HPDE6-E6E7 (cell line): ENCODE measurements around the gene GNA14.
"Not testable (repeated sequence)": the region's sequence is repeated elsewhere in the genome, so short reads cannot be mapped to it uniquely, and the experiment has no call there.

Experiments
- DNase-seq: peaks from one replicate; pipeline ENCODE4 v3.0.0; 2011; ENCODE audit warnings: missing footprints; ENCODE audit errors: extremely low spot score

Gene GNA14

DNA sequence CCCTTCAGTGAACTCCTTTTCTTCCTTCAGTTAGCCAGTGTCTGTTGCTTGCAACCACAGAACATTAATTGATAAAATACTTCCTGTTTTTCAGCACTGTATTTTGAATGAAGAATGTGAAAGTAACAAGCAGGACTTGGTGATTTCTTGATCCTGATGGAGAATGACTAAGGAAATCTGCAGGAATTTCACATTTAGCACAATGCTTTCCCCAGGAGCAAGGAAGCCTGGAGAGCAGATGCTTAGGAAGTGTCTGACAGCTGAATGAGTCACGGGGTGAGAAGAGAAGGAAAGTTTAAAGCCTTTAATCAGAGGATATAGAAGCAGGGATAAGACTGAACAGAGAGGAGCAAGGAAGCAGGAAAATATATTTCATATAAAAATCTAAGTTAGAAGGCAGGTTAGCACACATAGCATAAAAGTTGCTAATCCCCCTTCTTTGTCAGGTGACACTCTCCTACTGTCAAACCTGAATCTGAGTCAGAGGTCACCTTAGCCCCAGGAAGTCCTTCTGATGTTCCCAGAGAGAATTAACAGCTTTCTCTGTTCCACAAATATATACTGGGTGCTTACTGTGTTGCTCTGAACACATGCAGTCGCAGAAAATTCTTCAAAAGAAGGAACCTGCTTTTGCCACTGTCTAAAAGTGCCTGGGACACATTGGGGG is 59.7 kb downstream of the GNA14 start:
- peak; percentile 52 for DNase-seq

DNA sequence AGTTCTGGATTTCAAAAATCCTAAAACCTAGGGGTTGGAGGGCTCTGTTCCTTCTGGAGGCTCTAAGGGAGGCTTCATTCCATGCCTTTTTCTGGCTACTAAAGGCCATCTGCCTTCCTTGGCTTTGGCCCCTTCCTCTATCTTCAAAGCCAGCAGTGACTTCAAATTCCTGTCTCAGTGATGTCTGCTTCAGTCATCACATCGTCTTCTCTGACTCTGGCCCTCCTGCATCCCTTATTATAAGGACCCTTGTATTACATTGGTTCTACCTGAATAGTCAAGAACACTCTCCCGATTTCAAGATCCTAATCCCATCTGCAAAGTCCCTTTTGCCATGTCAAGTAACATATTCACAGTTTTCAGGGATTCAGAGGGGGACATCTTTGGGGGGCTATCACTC is 60.3 kb downstream of the GNA14 start:
- no peak for DNase-seq

DNA sequence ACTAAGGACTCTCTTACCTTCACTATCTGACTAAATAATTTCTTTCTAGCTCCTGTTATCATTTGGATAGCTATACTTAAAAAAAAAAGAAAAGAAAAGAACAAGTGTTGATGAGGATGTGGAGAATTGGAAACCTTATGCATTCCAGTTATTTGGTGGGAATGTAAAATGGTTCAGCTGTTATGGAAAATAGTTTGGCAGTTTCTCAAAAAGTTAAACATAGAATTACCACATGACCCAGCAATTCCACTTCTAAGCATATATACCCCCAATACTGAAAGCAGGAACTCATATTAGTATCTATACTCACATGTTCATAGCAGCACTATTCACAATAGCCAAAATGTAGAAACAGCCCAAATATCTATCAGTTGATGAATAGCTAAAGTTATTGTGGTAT is 61.1 kb downstream of the GNA14 start:
- DNase-seq, result no peak

DNA sequence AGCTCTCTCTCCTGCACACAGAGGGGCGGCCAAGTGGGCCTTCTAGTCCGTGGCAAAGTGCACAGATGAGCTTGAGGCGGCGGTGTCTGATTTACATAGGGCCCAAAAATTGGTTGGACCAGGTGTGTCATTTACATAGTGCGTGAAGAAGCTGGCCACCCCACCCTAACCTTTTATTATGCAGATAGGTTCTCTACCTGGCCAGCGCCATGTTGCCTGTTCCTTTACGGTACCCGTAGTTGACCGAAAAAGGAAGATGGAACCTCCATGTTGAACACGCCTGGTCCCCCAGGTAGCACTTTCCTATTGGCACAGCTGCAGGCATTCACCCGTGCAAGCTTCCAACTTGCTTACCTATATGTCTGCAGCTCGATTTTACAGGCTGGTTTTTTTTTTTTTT is 61.5 kb downstream of the GNA14 start:
- DNase-seq, result no peak

DNA sequence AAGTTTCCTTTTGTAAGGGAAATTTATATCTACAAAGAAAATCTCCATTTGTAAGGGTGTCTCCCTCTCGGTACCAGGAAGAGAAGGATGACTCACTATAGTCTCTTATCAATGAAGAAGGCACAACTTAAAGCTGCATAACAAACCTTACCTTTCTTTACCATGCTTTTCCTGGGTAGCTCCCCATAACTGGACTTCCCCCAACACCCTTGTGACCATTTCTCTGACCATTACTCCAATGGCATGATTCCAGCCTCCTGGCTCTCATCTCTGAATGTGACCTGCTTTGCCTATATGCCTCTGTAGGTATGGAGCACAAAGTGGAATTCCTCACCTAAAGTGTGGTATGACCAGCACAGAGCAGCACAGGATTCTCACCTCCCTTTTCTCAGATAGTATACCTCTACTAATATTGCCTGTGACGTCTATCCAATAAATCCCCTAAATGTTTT is 62.8 kb downstream of the GNA14 start:
- no peak for DNase-seq

DNA sequence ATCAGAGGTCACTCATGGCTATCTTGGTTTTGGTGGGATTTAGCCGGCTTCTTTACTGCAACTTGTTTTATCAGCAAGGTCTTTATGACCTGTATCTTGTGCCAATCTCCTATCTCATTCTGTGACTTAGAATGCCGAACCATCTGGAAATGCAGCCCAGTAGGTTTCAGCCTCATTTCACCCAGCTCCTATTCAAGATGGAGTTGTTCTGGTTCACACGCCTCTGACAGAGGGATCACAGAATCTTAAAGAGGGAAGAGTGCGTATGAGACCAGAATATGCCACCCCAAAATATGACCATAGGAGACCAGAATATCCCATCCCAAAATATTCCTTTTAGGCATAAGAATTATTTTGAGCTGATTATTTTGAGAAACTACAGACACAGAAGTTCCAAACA is 63.2 kb downstream of the GNA14 start:
- not testable (repeated sequence) for DNase-seq

DNA sequence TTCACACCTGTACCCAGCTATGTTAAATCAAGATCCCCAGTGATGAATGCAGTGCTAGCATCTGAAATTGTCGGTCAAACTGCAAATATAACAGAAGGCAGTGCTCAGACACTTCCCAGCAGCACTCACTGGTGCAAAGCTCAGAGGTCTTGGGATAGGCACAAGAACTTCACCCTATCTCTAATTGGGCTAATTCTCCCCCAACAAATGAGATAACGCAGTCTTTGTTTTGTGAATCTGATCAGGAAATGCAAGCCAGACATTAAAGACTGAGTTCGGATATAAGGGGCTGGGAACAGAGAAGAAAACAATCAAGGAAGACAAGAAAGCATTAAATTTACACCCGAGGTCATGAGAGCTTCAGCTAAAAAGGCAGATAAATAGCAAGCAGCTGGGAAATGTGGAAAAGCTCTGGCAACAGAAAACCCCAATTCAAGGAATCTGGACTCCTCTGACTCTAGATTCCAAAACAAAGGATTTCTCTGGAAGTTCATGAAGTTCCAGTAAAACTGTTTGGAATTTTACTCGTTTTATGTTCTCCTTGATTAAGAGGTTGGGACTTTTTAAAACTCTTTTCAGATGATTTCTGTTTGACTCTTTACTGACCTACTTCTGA is 65.1 kb downstream of the GNA14 start:
- no peak for DNase-seq

DNA sequence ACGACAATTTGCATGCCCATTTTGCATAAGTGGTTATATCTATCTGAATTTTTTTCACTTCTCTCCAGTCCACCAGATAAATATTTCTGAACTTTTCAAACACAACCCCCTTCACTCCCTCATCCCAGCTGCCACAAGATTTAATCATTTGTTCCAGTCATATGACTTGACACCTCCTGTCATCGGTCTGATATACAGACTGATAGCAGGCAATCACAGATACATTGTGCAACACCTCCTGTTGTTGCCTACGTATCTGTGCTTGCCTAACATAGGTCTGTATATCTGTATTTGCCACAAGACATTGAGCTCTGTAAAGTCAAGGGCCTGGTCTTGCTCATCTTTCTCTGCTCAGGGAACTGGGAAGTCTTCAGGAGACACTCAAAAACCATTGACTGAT is 65.6 kb downstream of the GNA14 start:
- DNase-seq, result no peak

DNA sequence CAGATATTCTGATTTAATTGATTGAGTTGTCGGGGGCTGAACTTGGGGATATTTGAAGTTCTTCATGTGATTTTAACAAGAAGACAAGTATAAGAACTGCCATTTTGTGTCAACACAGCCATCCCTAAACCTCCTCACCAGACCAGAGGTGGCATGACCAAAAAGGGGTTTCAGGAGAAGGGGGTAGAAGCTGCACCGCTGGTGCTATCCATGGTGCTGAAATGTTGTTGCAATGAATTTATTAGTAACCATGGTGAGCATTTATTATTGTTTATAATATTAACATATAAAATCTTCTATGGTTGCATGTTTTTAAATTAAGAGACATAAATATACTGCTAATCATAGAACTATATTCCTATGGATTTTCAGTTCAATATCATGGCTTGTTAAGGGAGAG is 72.3 kb downstream of the GNA14 start:
- DNase-seq, result no peak

DNA sequence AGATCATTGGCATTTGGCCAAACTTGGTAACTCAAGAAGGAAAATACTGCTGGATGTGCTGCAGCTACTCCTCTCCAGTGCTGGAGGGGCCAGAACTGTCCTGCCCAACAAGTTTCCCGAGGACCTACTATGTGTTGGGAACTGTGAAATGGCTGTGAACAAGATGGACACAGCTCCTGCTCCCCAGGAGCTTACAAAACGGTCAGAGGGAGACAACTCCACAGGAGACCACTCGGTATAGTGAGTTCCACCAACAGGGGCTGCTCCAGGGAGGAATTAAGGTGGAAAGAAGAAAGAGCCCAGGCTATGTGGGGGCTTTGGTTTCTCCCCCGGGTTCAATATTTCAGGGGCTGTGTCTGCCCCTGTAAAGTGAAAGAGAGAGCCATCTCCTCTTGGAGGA is 78.8 kb downstream of the GNA14 start:
- DNase-seq, result no peak

DNA sequence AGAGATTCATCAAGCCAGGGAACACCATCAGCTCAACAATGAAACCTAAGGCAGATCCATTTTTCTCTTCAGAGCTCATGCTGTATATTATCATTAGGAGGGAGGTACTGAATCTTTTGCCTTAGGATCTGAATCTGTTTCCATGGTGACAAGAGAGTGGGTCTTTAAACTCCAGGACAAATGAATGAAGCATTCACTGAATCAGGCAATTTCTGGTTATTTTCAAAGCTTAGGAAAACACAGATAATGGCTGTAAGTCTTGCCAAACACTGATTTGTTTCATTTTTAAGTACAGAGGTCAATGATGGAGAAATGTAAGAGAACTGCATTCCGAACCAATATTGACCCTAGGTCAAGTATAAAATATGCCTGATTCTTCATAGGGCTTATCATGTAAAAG is 84.9 kb downstream of the GNA14 start:
- no peak for DNase-seq

DNA sequence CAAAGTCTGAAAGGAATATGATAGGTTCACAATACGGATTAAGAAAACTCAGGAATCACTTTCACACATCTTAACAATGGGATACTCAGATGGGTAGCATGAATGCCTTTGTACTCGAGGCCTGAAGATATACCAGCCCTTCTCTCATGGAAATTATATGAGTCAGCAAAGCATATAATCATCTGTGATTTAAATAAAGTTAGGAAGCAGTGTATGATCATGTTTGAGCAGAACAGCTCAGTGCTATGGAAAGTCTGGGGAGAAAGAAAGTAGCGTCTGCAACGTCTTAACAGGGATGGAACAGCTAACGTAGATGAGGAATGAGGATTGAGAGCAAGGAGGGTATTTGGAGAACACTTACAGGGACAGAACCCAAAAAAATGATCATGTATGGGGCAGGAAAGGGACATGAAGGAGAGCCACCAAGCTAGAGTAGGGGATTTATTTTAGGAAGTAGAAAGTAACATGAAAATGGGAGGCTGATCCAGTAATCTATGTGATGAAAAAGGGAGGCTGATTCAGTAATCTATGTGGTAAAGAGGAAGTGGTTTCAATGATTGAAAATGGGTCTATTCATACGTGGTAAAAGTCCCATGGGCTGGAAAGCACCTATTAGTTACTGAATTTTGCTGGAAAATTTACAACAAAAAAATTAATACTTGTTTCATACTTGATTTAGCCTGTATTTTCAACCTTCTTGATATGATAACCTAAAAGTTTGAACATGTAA is 85.9 kb downstream of the GNA14 start:
- DNase-seq, result no peak

DNA sequence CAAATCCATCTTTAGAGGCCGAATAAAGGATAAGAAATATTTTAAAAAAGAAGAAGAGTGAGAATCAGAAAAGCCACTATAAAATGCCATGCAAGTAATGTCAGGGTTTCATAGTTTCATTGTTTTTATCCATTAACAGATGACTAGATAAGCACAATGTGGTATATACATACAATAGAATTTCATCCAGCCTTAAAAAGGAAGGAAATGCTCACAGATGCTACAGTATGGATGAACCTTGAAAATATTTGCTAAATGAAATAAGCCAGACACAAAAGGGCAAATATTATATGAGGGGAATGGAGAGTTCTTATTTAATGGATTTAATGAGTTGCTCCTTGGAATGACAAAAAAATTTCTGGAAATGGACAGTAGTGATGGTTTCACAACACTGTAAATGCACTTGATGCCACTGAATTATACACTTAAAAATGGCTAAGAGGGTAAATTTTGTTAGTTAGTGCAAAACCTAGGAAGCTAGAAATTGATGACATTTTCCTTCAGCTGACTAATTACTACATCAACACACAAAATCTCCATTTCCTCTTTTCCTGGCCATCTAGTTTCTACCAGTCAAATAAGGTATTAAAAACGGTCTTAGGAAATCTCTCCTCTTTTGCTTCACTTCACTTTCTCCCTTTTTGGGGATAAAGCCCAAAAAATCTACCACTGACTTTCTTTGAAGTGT is 86.6 kb downstream of the GNA14 start:
- no peak for DNase-seq

DNA sequence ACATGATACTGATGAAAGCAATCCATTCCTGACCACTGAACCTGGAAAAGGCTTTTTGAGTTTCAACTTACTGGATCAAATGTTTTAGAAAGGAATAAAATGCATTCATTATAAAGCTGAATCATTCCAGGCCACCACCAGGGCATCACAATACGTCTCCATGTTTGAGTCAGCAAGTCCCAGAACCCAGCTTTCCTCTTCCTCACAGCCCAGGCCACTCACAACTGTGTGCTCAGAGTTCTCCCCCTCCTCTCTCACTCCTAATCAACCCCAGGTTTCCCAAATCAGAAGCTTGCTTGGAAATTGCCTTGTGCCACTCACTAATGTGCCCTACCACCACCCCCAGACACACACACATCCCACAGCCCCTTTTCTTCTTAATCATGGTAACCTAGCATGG is 91.7 kb downstream of the GNA14 start:
- DNase-seq, result no peak

DNA sequence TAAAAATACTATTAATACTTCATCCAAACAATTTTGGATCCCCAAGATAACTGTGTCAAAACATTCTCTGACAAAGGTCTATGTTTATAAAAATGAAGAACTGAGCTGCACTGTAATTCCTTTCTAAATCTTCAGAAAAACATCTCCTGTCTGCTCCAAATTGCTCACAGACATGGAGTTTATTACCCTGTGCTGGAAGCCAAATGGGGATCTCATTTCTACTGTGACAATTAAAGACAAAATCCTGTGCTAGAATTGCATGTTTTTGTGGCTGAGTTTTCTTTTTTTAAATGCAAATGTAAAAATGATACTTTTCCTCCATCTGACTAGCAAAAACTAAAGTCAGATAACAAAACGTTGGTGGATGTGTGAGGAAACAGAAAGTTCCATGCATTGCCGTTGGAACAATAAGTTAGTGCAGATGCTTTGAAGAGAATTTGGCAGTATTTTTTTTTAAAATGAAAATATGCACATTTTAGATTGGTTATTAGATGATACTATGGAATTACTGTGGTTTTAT is 93.5 kb downstream of the GNA14 start:
- DNase-seq, result no peak

DNA sequence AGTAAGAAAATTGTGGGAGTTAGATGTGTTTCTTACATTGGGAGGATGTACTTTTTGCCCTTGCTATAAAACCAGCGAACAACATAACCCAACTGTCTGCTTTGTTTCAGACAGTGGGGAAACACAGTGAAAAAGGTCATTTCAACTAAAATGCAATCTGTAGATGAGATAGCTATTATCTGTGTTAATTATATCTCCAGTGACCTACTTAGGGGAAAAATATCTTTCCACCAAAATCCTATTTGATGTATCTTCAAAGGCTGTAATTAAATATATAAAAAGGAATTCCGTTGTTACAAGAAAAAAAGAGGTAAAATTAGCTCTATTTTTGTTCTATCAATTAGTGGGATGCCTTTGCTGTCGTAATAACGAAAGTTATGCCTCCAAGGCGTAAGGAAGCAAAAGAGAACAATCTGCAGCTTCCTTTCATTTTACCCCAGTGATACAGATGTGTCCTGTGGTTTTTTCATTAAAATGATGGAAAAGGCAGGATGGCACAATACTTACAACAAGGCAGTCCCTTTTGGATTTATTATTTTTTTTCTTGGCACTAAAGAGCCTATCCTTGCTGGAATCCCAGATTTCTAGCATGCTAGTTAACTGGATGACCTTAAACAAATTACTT is 100.9 kb downstream of the GNA14 start:
- DNase-seq, result no peak

DNA sequence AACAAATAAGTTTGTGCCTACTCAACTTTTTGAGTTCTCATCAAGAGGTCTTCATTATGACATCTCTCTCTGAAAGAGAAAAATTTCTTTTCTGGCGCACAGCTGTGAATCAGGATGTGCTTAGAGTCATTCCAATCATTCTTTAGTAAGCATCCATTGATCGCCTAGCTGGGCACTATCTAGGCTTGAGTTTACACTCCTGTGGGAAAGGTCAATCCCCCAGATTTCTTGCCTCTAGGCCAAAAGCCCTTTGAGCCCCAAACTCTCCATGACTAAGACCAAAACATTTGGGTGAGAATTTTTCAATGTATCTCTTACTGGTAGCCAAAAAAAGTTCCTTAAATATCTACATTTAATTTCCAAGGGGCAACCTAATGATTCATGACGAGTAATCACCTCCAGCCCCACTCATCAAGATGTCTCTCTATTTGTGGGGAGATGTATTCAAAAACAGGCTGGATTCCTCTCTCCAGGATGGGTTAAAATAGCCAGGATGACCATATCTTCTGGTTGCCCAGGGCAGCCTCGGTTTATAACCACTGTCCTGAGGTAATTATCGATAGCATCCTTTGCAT is 101.7 kb downstream of the GNA14 start:
- DNase-seq, result no peak

DNA sequence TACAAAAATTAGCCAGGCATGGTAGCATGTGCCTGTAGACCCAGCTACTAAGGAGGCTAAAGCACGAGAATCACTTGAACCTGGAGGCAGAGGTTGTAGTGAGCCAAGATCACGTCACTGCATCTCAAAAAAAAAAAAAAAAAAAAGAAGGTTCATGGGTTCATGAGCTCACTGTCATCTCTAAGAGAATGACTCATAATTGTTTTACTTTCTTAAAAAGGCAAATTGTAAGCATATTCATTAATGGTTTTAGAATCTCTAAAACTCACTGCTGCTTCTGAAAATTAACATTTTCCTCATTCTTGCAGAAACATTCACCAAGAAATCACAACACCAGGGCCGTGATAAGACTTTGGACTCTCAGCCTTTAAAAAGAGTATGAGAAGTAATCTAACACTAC is 103.6 kb downstream of the GNA14 start:
- no peak for DNase-seq

DNA sequence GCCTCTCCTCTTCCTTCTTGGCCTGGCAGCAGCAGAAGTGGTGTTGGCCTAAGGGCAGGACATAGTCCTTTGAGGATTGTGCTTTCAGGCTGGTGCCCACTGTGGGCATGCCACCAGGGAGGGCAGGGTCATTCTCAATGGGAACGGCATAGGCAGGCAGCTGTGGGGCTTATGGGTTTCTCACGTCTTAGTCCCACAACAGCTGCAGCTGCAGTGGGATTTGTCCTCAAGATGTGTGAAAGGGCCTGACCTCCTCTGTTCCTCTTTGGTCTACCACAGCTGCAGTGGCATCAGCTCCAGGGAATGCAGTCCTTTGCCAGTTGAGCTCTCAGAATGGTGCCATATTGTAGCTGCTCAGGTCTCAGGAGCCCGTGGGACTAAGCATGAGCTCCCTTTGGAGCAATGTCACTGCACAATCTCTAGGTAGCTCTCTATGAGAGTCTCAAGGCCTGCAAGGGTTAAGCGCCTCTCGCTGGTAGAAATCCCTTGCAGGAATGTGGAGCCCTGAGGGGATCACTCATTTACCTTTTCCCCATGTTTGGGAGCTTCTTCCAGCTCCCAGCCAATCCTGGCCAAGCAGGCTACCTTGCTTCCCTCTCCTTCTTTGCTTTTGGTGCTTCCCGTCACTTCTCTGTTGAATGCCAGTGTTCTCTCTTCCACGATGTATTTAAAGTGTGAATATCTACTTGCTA is 104.8 kb downstream of the GNA14 start:
- no peak for DNase-seq

DNA sequence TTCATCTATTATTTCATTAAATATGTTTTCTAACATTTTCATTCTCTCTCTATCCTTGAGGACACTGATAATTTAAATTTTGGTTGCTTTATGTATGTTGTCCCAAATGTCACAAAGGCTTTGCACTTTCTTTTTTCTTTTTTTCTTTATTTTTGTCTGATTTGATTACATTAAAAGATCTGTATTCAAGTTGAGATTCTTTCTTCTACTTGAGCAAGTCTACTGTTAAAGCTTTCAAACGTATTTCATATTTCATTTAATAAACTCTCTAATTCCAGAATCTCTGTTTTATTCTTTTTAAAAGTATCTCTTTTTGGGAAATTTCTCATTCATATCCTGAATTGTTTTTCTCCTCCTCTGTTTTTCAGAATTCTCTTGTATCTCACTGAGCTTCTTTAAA is 106.5 kb downstream of the GNA14 start:
- DNase-seq, result no peak

DNA sequence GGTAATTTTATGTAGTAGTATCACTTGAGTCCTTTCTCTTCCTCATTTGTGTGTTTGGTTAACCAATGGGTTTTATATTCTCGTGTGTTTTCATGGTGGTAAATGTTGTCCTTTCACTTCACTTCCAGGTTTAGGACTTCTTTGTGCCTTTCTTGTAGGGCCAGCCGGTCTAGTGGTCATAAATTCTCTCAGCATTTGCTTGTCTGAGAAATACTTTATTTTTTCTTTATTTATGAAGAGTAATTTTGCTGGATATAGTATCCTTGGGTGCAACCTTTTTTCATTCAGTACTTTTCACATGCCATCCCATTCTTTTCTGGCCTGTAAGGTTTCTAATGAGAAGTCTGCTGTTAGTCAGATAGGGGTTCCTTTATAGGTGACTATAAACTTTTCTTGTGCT is 107.1 kb downstream of the GNA14 start:
- no peak for DNase-seq
